ENCODE results near the gene ARPC5L. TPM values are rescaled to one million over a fixed set of nuclear protein-coding genes. Genes with fewer than 3 reads are reported as not detected.

Gene ARPC5L
- total and polyA plus RNA-seq, 2 of the 13 experiments (the other 11 are each of a cell fraction or from before 2014, with no cell fraction given): 29.9 to 33.8 TPM

DNA sequence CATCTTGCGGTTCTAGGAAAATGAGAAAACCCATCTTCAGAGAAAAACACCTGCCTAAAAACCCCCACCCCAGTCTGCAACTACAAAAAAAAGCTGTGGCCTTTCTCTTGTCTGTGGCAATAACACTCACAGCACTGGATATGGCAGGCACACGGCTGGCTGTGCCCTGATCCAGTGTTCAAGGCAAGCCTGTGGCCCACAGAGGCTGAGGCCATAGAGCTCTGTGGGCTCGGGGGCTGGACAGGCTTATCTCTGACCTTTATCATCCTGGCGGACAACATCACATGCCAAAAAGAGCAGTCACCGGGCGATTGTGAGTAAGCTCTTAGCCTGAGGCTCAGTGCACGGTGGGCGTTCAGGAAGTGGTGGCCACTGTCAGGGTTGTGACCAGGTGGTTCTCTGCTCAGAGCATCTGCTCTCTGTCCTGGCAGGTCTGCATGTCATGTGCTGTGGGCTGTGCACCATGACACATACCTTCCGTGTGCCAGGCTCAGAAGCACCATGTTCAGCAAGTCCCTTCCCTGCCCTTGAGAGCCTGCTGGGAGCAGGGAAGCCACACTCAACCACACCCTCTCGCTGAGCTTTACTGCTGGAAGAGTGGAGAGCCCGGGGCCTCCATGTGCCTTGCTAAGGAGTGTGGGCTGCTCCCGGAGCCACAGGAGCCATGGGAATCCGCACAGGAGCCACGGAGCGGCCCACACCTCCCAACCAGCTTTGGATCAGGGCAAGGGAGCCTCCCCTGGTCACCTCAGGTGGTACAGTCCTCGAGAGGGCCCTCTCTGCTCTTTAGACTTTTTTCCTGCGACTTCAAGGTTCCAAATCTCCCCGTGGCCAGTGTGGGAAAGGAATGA lies 43.3 kb upstream of the ARPC5L start (continued):
- TF ChIP-seq TRAFD1 (CRISPR knock-in tag; IDR thresholded peaks at IDR 0.05; ENCODE audit: borderline replicate concordance) (no peak), BRD4 (CRISPR knock-in tag; IDR thresholded peaks at IDR 0.05) (peak; percentile 76; the same call in 1 of the 2 replicates), MZF1 (CRISPR knock-in tag; IDR thresholded peaks at IDR 0.05; ENCODE audit: borderline replicate concordance) (no peak), MXD3 (CRISPR knock-in tag; IDR thresholded peaks at IDR 0.05) (peak; percentile 68; the same call in 1 of the 2 replicates), ARNT (IDR thresholded peaks at IDR 0.05) (no peak), ZMYM2 (CRISPR knock-in tag; IDR thresholded peaks at IDR 0.05) (peak; percentile 37; the same call in 1 of the 2 replicates), TMF1 (CRISPR knock-in tag; IDR thresholded peaks at IDR 0.05; ENCODE audit: low read depth) (no peak), NR1H2 (CRISPR knock-in tag; IDR thresholded peaks at IDR 0.05; ENCODE audit: borderline replicate concordance, low read depth) (no peak), HMGXB3 (CRISPR knock-in tag; IDR thresholded peaks at IDR 0.05; ENCODE audit: borderline replicate concordance) (no peak), XRCC5 (optimal IDR thresholded peaks at IDR 0.05; ENCODE audit: low read length) (no peak), SAFB2 (CRISPR knock-in tag; IDR thresholded peaks at IDR 0.05; ENCODE audit: borderline replicate concordance, low read depth) (peak; percentile 41; the same call in 1 of the 2 replicates), JUN (CRISPR knock-in tag; IDR thresholded peaks at IDR 0.05) (0 out of 2 replicates have a peak, but pooled peaks have one; percentile 15), ZNF850 (CRISPR knock-in tag; conservative IDR thresholded peaks at IDR 0.05) (no peak), ZNF263 (CRISPR knock-in tag; IDR thresholded peaks at IDR 0.05) (peak; percentile 51; the same call in 1 of the 2 replicates), TSC22D2 (CRISPR knock-in tag; IDR thresholded peaks at IDR 0.05; ENCODE audit: borderline replicate concordance) (0 out of 2 replicates have a peak, but pooled peaks have one; percentile 61), ZNF746 (CRISPR knock-in tag; IDR thresholded peaks at IDR 0.05) (no peak), ZNF781 (CRISPR knock-in tag; IDR thresholded peaks at IDR 0.05; ENCODE audit: borderline replicate concordance, not compliant biosample characterization) (peak; percentile 55), ZNF615 (CRISPR knock-in tag; IDR thresholded peaks at IDR 0.05; ENCODE audit: borderline replicate concordance) (0 out of 2 replicates have a peak, but pooled peaks have one; percentile 42)
- TF ChIP-seq, protein P1, sequence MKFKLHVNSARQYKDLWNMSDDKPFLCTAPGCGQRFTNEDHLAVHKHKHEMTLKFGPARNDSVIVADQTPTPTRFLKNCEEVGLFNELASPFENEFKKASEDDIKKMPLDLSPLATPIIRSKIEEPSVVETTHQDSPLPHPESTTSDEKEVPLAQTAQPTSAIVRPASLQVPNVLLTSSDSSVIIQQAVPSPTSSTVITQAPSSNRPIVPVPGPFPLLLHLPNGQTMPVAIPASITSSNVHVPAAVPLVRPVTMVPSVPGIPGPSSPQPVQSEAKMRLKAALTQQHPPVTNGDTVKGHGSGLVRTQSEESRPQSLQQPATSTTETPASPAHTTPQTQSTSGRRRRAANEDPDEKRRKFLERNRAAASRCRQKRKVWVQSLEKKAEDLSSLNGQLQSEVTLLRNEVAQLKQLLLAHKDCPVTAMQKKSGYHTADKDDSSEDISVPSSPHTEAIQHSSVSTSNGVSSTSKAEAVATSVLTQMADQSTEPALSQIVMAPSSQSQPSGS (CRISPR knock-in tag; IDR thresholded peaks at IDR 0.05): peak; percentile 19; the same call in 1 of the 2 replicates
